ENCODE data around the gene ADAMTS17. TPM values are rescaled to one million over a fixed set of nuclear protein-coding genes. Genes with fewer than 3 reads are reported as not detected.

Gene ADAMTS17
- total and polyA plus RNA-seq, 2 experiments from 2014 or later = 0.69 to 3.3 TPM

GRCh38 chr15:100334905-100335304 lies 6.9 kb downstream of the ADAMTS17 start:
- H3K27me3 ChIP-seq = peaks cover 11% of the 10 kb centered on the region
- H3K4me1 ChIP-seq (ENCODE audit: low read depth) = no peaks in the 10 kb centered on the region
- no peak for TF ChIP-seq CTCF (IDR thresholded peaks at IDR 0.05; ENCODE audit: low read depth, low read length)
- DNase-seq (ENCODE audit: low read depth in 1 of 2, low spot score in 1 of 2) = no peak
- no peaks in the 10 kb centered on the region for H3K9me3 ChIP-seq (ENCODE audit: low read depth)
- no peak overlapping the region for H3K4me3 ChIP-seq
- no peak overlapping the region for H3K27ac ChIP-seq
- no peaks in the 10 kb centered on the region for H3K36me3 ChIP-seq

- no peaks in the 10 kb centered on the region for H3K9me3 ChIP-seq (ENCODE audit: low read depth)
Measured at GRCh38 chr15:100334456-100334855, 7.3 kb downstream of the ADAMTS17 start.

GRCh38 chr15:100334015-100334414 lies 7.8 kb downstream of the ADAMTS17 start:
- TF ChIP-seq CTCF (IDR thresholded peaks at IDR 0.05; ENCODE audit: low read depth, low read length) = no peak
- DNase-seq (ENCODE audit: low read depth in 1 of 2, low spot score in 1 of 2) = no peak
- Histone ChIP-seq H3K27ac (no peak overlapping the region), H3K4me1 (ENCODE audit: low read depth) (no peaks in the 10 kb centered on the region), H3K9me3 (ENCODE audit: low read depth) (no peaks in the 10 kb centered on the region), H3K4me3 (no peak overlapping the region), H3K27me3 (peaks cover 6% of the 10 kb centered on the region), H3K36me3 (no peaks in the 10 kb centered on the region)

More at GRCh38 chr15:100334456-100334855, 7.3 kb downstream of the ADAMTS17 start:
- DNase-seq (ENCODE audit: low read depth in 1 of 2, low spot score in 1 of 2) = no peak
- Histone ChIP-seq H3K27ac (no peak overlapping the region), H3K4me3 (no peak overlapping the region), H3K4me1 (ENCODE audit: low read depth) (no peaks in the 10 kb centered on the region), H3K36me3 (no peaks in the 10 kb centered on the region), H3K27me3 (peaks cover 6% of the 10 kb centered on the region)
- TF ChIP-seq CTCF (IDR thresholded peaks at IDR 0.05; ENCODE audit: low read depth, low read length) = no peak

GRCh38 chr15:100333236-100333635 lies 8.5 kb downstream of the ADAMTS17 start:
- Histone ChIP-seq H3K27ac (no peak overlapping the region), H3K36me3 (no peaks in the 10 kb centered on the region), H3K9me3 (ENCODE audit: low read depth) (no peaks in the 10 kb centered on the region), H3K27me3 (peaks cover 6% of the 10 kb centered on the region), H3K4me1 (ENCODE audit: low read depth) (no peaks in the 10 kb centered on the region), H3K4me3 (no peak overlapping the region)
- no peak for DNase-seq (ENCODE audit: low read depth in 1 of 2, low spot score in 1 of 2)
- no peak for TF ChIP-seq CTCF (IDR thresholded peaks at IDR 0.05; ENCODE audit: low read depth, low read length)

GRCh38 chr15:100332721-100333120 lies 9.1 kb downstream of the ADAMTS17 start:
- H3K4me3 ChIP-seq = no peak overlapping the region
- no peaks in the 10 kb centered on the region for H3K4me1 ChIP-seq (ENCODE audit: low read depth)
- H3K27me3 ChIP-seq = peaks cover 6% of the 10 kb centered on the region
- H3K27ac ChIP-seq = no peak overlapping the region
- no peaks in the 10 kb centered on the region for H3K36me3 ChIP-seq
- no peak for DNase-seq (ENCODE audit: low read depth in 1 of 2, low spot score in 1 of 2)
- H3K9me3 ChIP-seq (ENCODE audit: low read depth) = no peaks in the 10 kb centered on the region
- TF ChIP-seq CTCF (IDR thresholded peaks at IDR 0.05; ENCODE audit: low read depth, low read length) = no peak

GRCh38 chr15:100332231-100332630 lies 9.5 kb downstream of the ADAMTS17 start:
- H3K4me3 ChIP-seq = no peak overlapping the region
- peaks cover 6% of the 10 kb centered on the region for H3K27me3 ChIP-seq
- no peak for DNase-seq (ENCODE audit: low read depth in 1 of 2, low spot score in 1 of 2)
- H3K4me1 ChIP-seq (ENCODE audit: low read depth) = no peaks in the 10 kb centered on the region
- no peak overlapping the region for H3K27ac ChIP-seq
- H3K36me3 ChIP-seq = no peaks in the 10 kb centered on the region
- no peak for TF ChIP-seq CTCF (IDR thresholded peaks at IDR 0.05; ENCODE audit: low read depth, low read length)
- H3K9me3 ChIP-seq (ENCODE audit: low read depth) = no peaks in the 10 kb centered on the region
